Embryonic facial prominence (tissue), 1 donor: ENCODE measurements around the gene PVR.
"Not testable (repeated sequence)": the region's sequence is repeated elsewhere in the genome, so short reads cannot be mapped to it uniquely, and the experiment has no call there.

Experiments
- DNase-seq: peaks from one replicate; pipeline ENCODE4 v3.0.0-alpha.2; 2016; ENCODE audit errors: extremely low spot score

PVR gene

DNA sequence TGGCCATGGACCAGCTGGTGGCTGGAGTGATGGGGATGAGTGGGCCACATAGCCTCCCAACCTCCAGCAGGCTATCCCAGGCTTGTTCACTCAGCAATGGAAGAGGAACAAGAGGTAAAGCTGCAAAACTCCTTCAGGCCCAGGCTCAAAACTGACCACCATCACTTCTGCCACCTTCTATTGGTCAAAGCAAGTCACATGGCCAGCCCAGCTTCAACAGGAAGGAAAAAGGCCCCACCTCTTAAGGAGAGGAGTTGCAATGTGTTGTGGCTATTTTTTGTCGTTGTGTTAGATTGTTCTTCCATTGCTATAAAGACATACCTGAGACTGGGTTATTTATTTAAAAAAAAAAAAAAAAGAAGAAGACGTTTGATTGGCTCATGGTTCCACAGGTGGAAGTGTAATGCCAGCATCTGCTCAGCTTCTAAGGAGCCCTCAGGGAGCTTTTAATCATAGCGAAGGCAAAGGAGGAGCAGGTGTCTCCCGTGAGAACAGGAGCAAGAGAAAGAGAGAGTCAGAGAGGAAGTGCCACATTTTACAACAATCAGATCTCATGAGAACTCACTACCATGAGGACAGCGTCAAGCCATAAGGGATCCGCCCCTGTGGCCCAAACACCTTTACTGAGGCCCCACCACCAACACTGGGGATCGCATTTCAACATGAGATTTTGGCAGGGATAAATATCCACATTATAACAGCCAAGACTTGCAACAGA, 24.9 kb upstream of the PVR start:
- DNase-seq = no peak

DNA sequence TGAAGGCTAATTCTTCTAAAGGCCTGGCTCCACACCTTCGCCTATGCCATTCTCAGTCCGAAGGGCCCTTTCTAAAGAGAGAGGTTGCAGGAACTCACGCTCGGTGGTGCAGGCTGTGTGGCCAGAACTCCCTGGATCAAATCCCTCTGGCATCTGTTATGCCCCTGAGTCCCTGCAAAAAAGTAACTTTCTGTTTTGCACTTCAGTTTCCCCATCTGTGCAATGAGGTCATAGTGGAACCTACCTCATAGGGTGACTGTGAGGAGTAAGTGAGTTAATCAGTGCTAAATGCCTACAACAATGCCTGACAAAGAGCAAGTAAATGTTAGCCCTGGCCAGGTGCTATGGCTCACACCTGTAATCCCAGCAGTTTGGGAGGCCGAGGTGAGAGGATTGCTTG, 23.0 kb upstream of the PVR start:
- no peak for DNase-seq

DNA sequence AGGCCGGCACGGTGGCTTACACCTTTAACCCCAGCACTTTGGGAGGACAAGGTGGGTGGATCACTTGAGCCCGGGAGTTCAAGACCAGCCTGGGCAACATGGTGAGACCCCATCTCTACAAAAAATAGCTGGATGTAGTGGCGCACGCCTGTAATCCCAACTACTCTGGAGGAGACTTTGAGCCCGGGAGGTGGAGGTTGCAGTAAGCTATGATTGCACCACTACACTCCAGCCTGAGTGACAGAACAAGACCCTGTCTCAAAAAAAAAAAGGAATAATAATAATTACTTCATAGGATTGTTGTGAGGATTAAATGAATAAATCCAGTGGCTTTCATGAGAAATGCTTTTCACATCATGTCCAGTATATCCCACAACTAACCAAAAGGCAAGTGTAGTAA, 22.3 kb upstream of the PVR start:
- DNase-seq = no peak

GRCh38 chr19:44623080-44623479, 20.6 kb upstream of the PVR start:
- DNase-seq = no peak

DNA sequence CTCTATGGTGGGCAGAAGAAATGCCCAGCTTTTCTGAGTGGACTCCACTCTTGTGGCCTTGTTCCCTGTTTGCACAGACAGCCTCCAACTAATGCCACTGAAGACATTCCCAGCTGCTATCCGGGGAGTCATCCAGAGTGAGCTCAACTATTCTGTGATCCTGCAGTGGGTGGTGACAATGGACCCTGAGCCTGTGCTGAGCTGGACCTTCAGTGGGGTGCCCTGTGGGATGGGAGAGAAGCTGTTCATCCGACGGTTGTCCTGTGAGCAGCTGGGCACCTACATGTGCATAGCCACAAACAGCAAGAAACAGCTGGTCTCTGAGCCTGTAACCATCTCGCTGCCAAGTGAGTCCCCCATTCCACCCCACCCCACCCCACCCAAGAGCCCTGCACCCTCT, 20.1 kb upstream of the PVR start:
- no peak for DNase-seq

DNA sequence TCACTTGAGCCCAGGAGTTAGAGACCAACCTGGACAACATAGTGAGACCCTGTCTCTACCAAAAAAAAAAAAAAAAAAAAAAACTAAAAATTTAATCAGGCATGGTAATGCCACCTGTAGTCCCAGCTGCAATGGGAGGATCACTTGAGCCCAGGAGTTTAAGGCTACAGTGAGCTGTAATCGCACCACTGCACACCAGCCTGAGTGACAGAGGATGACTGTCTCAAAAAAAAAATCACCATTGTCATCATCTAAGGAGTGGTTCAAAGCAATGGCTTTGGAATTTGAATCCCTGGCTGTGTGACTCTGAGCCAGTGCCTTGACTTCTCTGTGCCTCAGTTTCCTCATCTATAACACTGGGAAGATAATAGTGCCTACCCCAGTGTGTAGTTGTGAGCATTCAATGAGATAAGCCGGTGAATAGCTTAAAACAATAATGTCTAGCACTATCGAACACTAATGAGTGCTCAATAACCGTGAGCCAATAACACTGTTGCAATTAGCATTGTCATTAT, 18.8 kb upstream of the PVR start:
- no peak for DNase-seq

DNA sequence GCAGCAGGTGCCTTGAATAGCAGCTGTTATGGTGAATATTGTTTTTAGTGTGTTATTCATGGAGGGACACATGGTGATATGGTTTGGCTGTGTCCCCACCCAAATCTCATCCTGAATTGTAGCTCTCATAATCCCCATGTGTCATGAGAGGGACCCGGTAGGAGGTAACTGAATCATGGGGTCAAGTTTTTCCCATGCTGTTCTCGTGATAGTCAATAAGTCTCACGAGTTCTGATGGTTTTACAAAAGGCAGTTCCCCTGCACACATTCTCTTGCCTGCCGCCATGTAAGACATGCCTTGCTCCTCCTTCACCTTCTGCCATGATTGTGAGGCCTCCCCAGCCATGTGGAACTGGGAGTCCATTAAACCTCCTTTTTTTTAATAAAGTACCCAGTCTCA, 18.1 kb upstream of the PVR start:
- DNase-seq = not testable (repeated sequence)

- DNase-seq = no peak
Measured at GRCh38 chr19:44626048-44626624, 17.6 kb upstream of the PVR start.

DNA sequence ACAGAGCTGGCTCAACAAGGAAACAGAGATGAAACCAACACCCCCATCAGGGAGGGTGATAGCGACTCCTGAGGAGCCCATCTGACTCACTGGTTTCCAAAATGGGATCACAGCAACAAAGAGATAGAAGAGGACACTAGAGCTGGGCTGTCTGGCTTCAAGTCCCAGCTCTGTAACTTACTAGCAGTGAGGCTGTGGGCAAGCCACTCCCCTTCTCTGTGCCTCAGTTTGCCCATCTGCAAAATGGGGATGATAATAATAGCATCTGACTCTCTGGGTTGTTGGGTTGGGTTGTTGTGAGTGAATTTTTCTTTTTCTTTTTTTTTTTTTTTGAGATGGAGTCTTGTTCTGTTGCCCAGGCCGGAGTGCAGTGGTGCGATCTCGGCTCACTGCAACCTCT, 16.1 kb upstream of the PVR start:
- no peak for DNase-seq

GRCh38 chr19:44628793-44629192, 14.9 kb upstream of the PVR start:
- no peak for DNase-seq

- not testable (repeated sequence) for DNase-seq
Measured at GRCh38 chr19:44631611-44632010, 12.1 kb upstream of the PVR start.

GRCh38 chr19:44634058-44634457, 9.7 kb upstream of the PVR start:
- not testable (repeated sequence) for DNase-seq

- no peak for DNase-seq
Measured at GRCh38 chr19:44634785-44635184, 8.9 kb upstream of the PVR start.

DNA sequence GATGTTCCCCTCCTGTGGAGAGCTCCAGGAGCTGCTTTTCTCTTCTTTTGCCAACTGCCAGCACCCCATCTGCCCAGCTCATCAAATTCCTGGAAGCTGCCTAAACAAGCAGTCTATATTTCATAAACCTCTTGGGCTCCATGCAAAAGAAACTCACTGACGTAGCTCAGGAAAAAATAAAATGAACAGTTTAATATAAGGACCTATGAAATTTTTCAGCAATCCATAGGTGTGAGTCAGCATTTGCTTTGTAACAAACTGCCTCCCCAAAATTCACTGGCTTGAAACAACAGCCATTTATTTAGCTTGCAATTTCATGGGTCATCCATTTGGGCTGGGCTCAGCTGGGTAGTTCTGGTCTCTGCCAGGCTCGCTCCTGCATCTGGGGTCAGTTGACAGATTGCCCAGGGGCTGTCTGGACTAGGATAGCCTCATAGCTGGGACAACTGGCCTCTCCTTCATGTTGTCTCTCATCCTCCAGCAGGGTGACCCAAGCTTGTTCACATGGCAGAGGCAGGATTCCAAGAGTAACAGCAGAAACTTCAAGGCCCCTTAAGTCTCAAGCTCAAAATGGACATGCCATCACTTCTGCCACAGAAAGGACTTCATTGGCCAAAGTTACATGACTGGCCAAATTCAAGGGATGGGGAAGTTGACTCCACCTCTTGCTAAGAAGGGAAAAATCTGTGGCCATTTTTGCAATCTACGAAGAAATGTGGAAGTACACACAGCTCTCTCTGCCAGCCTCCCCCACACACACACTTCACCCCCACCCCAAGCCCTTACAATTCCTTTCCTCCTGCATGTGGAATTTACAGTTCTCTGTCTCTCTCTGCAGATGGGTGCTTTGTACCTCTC, 7.9 kb upstream of the PVR start:
- no peak for DNase-seq

DNA sequence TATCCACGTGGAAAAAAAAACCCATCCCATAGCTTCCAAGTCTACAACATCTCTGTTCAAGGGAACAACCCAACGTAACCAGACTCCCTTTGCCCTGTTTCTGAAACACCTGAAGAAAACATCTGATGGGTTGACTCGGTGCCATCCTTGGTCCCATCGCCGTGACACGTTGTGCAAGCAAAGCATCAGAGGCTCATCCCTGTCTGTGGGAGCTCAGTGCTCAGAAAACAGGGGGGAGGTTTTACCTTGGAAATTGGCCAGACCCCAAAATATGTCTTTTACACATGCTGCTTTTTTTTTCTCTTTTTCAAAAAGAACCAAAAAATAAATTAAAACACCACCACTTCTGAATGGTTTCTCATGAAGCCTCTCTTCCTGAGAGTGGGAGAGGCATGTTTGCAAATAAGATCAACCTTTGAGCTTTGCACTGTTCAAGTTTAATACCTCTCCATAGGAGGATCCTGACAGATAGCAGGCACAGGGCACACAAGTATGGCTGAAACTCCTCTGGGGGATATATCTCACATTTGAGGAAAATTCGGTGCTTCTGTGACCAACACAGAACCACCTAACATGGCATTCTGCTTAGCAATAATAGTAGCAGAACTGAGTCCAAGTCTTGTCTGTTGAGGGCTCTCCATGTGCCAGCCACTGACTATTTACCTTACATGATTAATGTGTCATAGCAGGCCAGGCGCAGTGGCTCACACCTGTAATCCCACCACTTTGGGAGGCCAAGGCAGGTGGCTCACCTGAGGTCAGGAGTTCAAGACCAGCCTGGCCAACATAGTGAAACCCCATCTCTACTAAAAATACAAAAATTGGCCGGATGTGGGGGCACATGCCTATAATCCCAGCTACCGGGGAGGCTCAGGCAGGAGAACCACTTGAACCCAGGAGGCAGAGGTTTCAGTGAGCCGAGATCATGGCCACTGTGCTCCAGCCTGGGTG, 7.0 kb upstream of the PVR start:
- DNase-seq = no peak

DNA sequence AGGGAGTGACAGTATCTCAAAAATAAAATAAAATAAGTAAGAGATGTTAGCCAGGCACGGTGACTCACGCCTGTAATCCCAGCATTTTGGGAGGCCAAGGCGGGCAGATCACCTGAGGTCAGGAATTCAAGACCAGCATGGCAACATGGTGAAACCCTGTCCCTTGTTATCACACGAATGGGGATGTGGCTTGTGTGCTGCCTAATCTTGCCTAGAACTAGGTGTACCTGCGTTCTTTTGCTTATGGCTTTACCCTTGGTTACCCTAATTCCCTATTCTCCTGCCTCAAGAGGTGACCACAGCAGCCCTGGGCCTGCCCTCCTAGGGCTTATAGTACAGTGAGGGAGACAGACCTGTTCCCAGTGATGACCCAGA, 6.3 kb upstream of the PVR start:
- no peak for DNase-seq

GRCh38 chr19:44640518-44640917, 3.2 kb upstream of the PVR start:
- no peak for DNase-seq

GRCh38 chr19:44641501-44642265, 2.0 kb upstream of the PVR start:
- no peak for DNase-seq

DNA sequence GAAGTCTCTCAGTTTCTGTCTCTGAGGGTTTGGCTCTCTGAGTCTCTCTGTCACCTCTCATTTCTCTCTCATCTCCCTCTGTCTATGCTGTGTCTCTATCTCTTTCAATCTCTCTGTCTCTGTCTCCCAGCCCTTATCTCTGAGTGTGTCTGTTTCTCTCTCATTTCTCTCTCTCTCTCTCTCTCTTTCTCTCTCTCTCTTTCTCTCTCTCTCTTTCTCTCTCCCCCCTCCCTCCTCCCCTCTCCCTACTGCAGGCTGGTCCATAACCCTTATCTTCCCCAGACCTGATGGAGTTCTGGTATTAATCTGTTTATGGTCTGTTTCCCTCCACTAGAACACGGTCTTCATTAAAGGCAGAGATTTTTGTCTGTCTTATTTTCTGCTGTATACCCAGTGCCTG, 1.3 kb upstream of the PVR start:
- no peak for DNase-seq

DNA sequence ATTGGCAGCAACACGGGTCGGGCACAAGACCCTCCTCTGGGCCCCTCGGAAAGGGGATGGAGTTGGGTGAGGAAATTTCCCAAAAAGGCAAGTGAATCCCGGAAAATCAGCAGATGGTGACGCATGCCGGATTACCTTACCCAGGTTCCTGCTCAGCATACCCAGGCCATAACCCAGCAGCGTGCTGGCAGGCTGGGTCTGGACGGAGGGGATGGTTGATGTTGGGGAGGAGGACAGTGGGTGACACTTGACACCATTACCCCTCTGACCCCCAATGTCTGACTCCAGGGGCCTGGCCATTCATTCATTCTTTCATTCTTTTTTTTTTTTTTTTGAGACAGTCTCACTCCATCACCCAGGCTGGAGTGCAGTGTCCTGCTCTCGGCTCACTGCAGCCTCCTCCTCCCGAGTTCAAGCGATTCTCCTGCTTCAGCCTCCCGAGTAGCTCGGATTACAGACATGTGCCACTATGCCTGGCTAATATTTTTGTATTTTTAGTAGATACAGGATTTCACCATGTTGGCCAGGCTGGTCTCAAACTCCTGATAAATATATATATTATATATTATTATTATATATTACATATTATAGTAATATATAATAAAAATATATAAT, 799 bp downstream of the PVR start:
- peak; percentile 58 for DNase-seq
